K562 (cell line): ENCODE measurements around the gene ACBD6. TPM values are rescaled to one million over a fixed set of nuclear protein-coding genes. Genes with fewer than 3 reads are reported as not detected.
"Not testable (repeated sequence)": the region's sequence is repeated elsewhere in the genome, so short reads cannot be mapped to it uniquely, and the experiment has no call there.

Experiments used
- ATAC-seq: fragments of 200-7000 bp; cut with Tn5 transposase; 3 replicates; pipeline ENCODE4 v1.9.1; 2020; ENCODE audit warnings: moderate library complexity
- BruUV-seq: library from RNA; stranded (reverse); fragments of 400-500 nt; replicated peaks from 2 replicates; lab custom pipeline; 2021; lab: Mats Ljungman, UMichigan
- CTCF ChIA-PET: fragments of 300-600 bp; formaldehyde crosslinking; extraction: SDS; loops from one replicate; lab custom pipeline; 2021; ENCODE audit warnings: low intra/inter-chr PET ratio; lab: Yijun Ruan, JAX
- POLR2A ChIA-PET: fragments of 300-600, 350-650 bp; sonication (Branson Sonifier 250); formaldehyde crosslinking; extraction: SDS; loops from one replicate; lab custom pipeline; 2021; ENCODE audit warnings: antibody characterized with exemption, inconsistent platforms; lab: Yijun Ruan, JAX
- DNase-seq, 4 experiments: peaks; one replicate each; pipeline versions ENCODE4 v3.0.0 to v3.0.0-alpha.2; 2011 to 2018; ENCODE audit warnings: low spot score in 3 of 4, mixed read lengths in 3 of 4; ENCODE audit errors: extremely low read depth in 1 of 4
- FAIRE-seq: peaks from 2 replicates; lab custom pipeline; 2011; peaks lifted over from hg19 to GRCh38; lab: Jason Lieb, UNC
- H2AFZ ChIP-seq: 2 replicates; pipeline ENCODE4 v1.6.0; 2011; ENCODE audit warnings: low read depth, low read length, control low read depth, inconsistent platforms
- H3K27ac ChIP-seq: fragments of 200-600 bp; 3 replicates; pipeline ENCODE4 v1.8.0; 2011; ENCODE audit warnings: low read depth, mild to moderate bottlenecking, control low read depth, inconsistent platforms, low read length, moderate library complexity, mixed read lengths; ENCODE audit errors: extremely low read depth
- H3K27me3 ChIP-seq, 2 experiments: fragments of 300-600 bp in 1 of 2; 2 replicates in 1 of 2; 3 replicates in 1 of 2; pipeline versions ENCODE4 v1.6.0 to v1.8.0; 2011; ENCODE audit warnings: inconsistent platforms in 2 of 2, low read length in 2 of 2, mild to moderate bottlenecking in 1 of 2, mixed read lengths in 1 of 2, moderate library complexity in 1 of 2; ENCODE audit not compliant: control insufficient read depth in 2 of 2, insufficient read depth in 2 of 2
- H3K36me3 ChIP-seq: fragments of 300-600 bp; 3 replicates; pipeline ENCODE4 v1.8.0; 2011; ENCODE audit warnings: mild to moderate bottlenecking, low read length, inconsistent platforms; ENCODE audit not compliant: control insufficient read depth, insufficient read depth
- H3K4me1 ChIP-seq, 2 experiments: fragments of 200-600 bp in 1 of 2; replicated peaks in 1 of 2; 2 replicates in 1 of 2; 3 replicates in 1 of 2; pipeline versions ENCODE4 v1.5.1 to v1.8.0; 2011; ENCODE audit warnings: inconsistent platforms in 2 of 2, low read length in 2 of 2, mild to moderate bottlenecking in 1 of 2, mixed read lengths in 1 of 2, moderate library complexity in 1 of 2; ENCODE audit not compliant: control insufficient read depth in 2 of 2, insufficient read depth in 2 of 2
- H3K4me2 ChIP-seq: 2 replicates; pipeline ENCODE4 v1.6.1; 2011; ENCODE audit warnings: low read length, control low read depth, inconsistent platforms, mixed read lengths; ENCODE audit not compliant: insufficient read depth
- H3K4me3 ChIP-seq: fragments of 200-600 bp; sonication (generic), shearing (Covaris generic); 2 replicates; pipeline ENCODE4 v1.5.1; 2016; ENCODE audit warnings: control low read depth, inconsistent platforms
- H3K79me2 ChIP-seq: fragments of 200-600 bp; 3 replicates; pipeline ENCODE4 v1.8.0; 2011; ENCODE audit warnings: low read length, inconsistent platforms; ENCODE audit not compliant: control insufficient read depth, insufficient read depth
- H3K9ac ChIP-seq, 2 experiments: 2 replicates each; pipeline versions ENCODE4 v1.6.0 to v1.6.1; 2011; ENCODE audit warnings: low read depth in 2 of 2, low read length in 2 of 2, control low read depth in 1 of 2, inconsistent platforms in 1 of 2, mild to moderate bottlenecking in 1 of 2, mixed read lengths in 1 of 2; ENCODE audit not compliant: insufficient read depth in 1 of 2
- H3K9me1 ChIP-seq: one replicate; pipeline ENCODE4 v1.6.0; 2011; ENCODE audit warnings: inconsistent platforms, mild to moderate bottlenecking, low read length, moderate library complexity; ENCODE audit not compliant: control insufficient read depth, insufficient read depth
- H3K9me3 ChIP-seq: replicated peaks from 2 replicates; pipeline ENCODE4 v1.5.1; 2011; ENCODE audit warnings: low read depth, low read length, inconsistent platforms; ENCODE audit not compliant: control insufficient read depth, insufficient read depth
- H4K20me1 ChIP-seq: replicated peaks from 2 replicates; pipeline ENCODE4 v1.6.1; 2011; ENCODE audit warnings: low read length, inconsistent platforms, mixed read lengths; ENCODE audit not compliant: control insufficient read depth, insufficient read depth
- CBX3 ChIP-seq, 2 experiments: IDR thresholded peaks; 1 replicate in 1 of 2; 2 replicates in 1 of 2; pipeline ENCODE4 v1.6.1; 2012; ENCODE audit warnings: inconsistent platforms in 2 of 2, low read length in 2 of 2, borderline replicate concordance in 1 of 2, control low read depth in 1 of 2
- CREB1 ChIP-seq, 2 experiments: sonication (generic) in 1 of 2; formaldehyde crosslinking in 1 of 2; IDR thresholded peaks; 2 replicates each; pipeline versions ENCODE4 v1.6.1 to v1.8.0; 2012 to 2022; ENCODE audit warnings: inconsistent platforms in 1 of 2, mild to moderate bottlenecking in 1 of 2, missing genetic modification reagents in 1 of 2, moderate library complexity in 1 of 2
- FOXA1 ChIP-seq: fragments of 450-650 bp; IDR thresholded peaks from 2 replicates; pipeline ENCODE4 v1.6.1; 2016; ENCODE audit warnings: mild to moderate bottlenecking, borderline replicate concordance
- ILF3 ChIP-seq: fragments of 450-650 bp; IDR thresholded peaks from 2 replicates; pipeline ENCODE4 v1.6.1; 2018; ENCODE audit warnings: antibody characterized with exemption, mild to moderate bottlenecking, moderate library complexity, borderline replicate concordance
- KHSRP ChIP-seq: fragments of 450-650 bp; IDR thresholded peaks from 2 replicates; pipeline ENCODE4 v1.6.1; 2017
- POLR2H ChIP-seq: IDR thresholded peaks from 2 replicates; pipeline ENCODE4 v1.6.1; 2016; ENCODE audit warnings: missing genetic modification characterization, low read depth, mild to moderate bottlenecking, control low read depth, missing compliant biosample characterization, moderate library complexity
- TCF3 ChIP-seq: sonication (generic); formaldehyde crosslinking; IDR thresholded peaks from 2 replicates; pipeline ENCODE4 v1.4.0; 2020; ENCODE audit warnings: mild to moderate bottlenecking, missing genetic modification reagents
- ZNF146 ChIP-seq: IDR thresholded peaks from one replicate; pipeline ENCODE4 v1.6.1; 2018; ENCODE audit warnings: missing compliant biosample characterization; ENCODE audit not compliant: unreplicated experiment
- ZNF764 ChIP-seq: fragments of 250-450 bp; sonication (Bioruptor Pico); IDR thresholded peaks from 2 replicates; pipeline ENCODE4 v1.4.0; 2020; ENCODE audit warnings: low read depth, mild to moderate bottlenecking, moderate library complexity
- WGBS: fragments of 100-300 bp; shearing (Covaris generic); methylation state at CpG from one replicate; pipeline ENCODE4 v1.1.6; 2016; ENCODE audit warnings: low coverage, mixed read lengths; ENCODE audit not compliant: insufficient coverage; ENCODE audit errors: missing lambda C conversion rate; 5-methylcytosine and 5-hydroxymethylcytosine counted together
- in situ Hi-C: fragments of 300-500 bp; cut with MboI; formaldehyde crosslinking; loops from 4 replicates; pipeline ENCODE4 v1.15.0; 2018; ENCODE audit warnings: inconsistent platforms, mixed read lengths
- intact Hi-C: fragments of 100-400 bp; cut with micrococcal nuclease; formaldehyde crosslinking; loops from 2 replicates; pipeline ENCODE4 v1.14.2; 2022
- polyA plus RNA-seq, 8 experiments: library from polyadenylated mRNA; depleted of rRNA in 4 of 8; stranded (reverse) in 5 of 8; unstranded in 3 of 8; fragments of >200 nt; fragmentation: Nextera tagmentation in 2 of 8; fragmentation: Illumina TruSeq in 1 of 8; extraction: Ambion mirVana in 2 of 8; extraction: Trizol in 1 of 8; gene quantifications; 2 replicates each; pipeline versions ENCODE4 v1.2.1 to v1.2.3, GENCODE V29; 2011 to 2014; ENCODE audit warnings: inconsistent platforms in 1 of 8, missing spikeins in 1 of 8
- total RNA-seq, 7 experiments: library from RNA; depleted of rRNA in 6 of 7; stranded (reverse); fragments of >200 nt in 6 of 7; fragmentation: Illumina TruSeq in 2 of 7; extraction: Trizol in 2 of 7; gene quantifications; 2 replicates each; pipeline versions ENCODE4 v1.2.1 to v1.2.3, GENCODE V29; 2011 to 2021; ENCODE audit warnings: low replicate concordance in 1 of 7
- TF ChIP-seq, protein P1 (sequence below): sonication (generic); formaldehyde crosslinking; IDR thresholded peaks from 2 replicates; pipeline ENCODE4 v1.8.1; 2023; ENCODE audit warnings: mild to moderate bottlenecking, missing genetic modification reagents
- TF ChIP-seq, protein P2 (sequence below), 3 experiments: IDR thresholded peaks in 2 of 3; conservative IDR thresholded peaks in 1 of 3; 2 replicates each; pipeline ENCODE4 v1.5.1; 2011 to 2012; ENCODE audit warnings: low read length in 3 of 3, mild to moderate bottlenecking in 3 of 3, control low read depth in 2 of 3, improper control_type of control experiment in 1 of 3, inconsistent platforms in 1 of 3, low read depth in 1 of 3, mixed read lengths in 1 of 3, moderate library complexity in 1 of 3; ENCODE audit not compliant: insufficient read depth in 2 of 3

Gene ACBD6
- total and polyA plus RNA-seq, 9 of the 15 experiments (the other 6 are each of a cell fraction or from before 2014, with no cell fraction given): 16.9 to 107 (median 77.7) TPM

DNA sequence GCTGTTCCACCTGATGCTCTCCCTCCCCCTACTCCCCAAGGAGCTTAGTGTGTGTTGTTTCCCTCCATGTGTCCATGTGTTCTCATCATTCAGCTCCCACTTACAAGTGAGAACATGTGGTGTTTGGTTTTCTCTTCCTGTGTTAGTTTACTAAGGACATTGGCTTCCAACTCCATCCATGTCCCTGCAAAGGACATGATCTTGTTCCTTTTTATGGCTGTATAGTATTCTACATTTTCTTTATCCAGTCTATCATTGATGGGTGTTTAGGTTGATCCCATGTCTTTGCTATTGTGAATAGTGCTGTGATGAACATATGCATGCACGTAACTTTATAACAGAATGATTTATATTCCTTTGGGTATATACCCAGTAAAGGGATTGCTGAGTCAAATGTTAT is 81.2 kb downstream of the ACBD6 start:
- H3K27me3 ChIP-seq, ATAC-seq, CTCF ChIA-PET, H2AFZ ChIP-seq, H3K9me3 ChIP-seq, H3K4me2 ChIP-seq, H3K9ac ChIP-seq, BruUV-seq, POLR2A ChIA-PET, DNase-seq, H3K9me1 ChIP-seq, H4K20me1 ChIP-seq, H3K27ac ChIP-seq, FAIRE-seq, H3K79me2 ChIP-seq, intact Hi-C loops, H3K36me3 ChIP-seq, in situ Hi-C loops, H3K4me3 ChIP-seq, H3K4me1 ChIP-seq: not testable (repeated sequence)
- WGBS: 95% methylated on average over 1 of the region's 1 CpG
- TF ChIP-seq ZNF146 (CRISPR knock-in tag): peak; percentile 63

DNA sequence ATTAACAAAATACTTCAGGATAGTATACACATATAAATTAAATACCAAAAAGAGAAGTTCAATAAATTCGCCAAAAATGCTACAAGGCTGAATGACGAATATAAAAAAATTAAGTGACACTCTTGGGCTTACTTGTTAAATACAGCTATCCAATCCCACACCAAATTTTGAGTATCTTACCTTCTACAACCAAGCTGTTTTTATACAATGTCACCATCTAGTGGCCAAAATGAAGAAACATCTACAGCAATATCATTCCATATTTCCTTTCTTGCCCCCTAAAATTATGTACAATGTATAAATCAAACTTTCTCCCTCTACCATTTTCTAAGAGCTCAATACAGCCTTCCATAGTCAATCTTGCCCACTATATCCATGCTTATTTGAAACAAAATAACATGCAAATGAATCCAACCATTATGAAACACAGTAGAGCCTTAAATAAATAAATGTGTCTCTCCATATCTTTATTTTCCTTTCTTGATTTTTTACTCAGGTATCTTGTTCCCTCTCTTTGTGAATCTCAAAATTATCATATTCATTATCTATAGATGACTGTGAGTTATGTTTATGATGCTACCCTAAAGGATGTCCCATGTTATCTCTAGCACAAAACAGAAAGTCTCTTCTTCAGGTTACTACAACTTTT is 86.3 kb downstream of the ACBD6 start:
- no peaks in the 10 kb centered on the region for H4K20me1 ChIP-seq
- in situ Hi-C loops: loop anchor here (5.0 to 10.0 kb wide), 2 partner anchors 164 to 711 kb away; no protein-coding TSS in a partner anchor
- no peaks in the 10 kb centered on the region for H3K9me1 ChIP-seq
- ATAC-seq: peak; percentile 94
- H3K79me2 ChIP-seq: peaks cover 10% of the 10 kb centered on the region
- DNase-seq: peak; percentile 47 to 58 (median 48)
- no peaks in the 10 kb centered on the region; the same call in 1 of the 2 replicates for H3K9me3 ChIP-seq
- H3K27me3 ChIP-seq: no peaks in the 10 kb centered on the region
- no peak overlapping the region for H3K9ac ChIP-seq
- H3K4me1 ChIP-seq: no peaks in the 10 kb centered on the region
- H3K4me3 ChIP-seq: no peak overlapping the region
- no TSS peak for BruUV-seq
- 7% methylated on average over 2 of the region's 2 CpGs for WGBS
- peaks cover 10% of the 10 kb centered on the region for H3K36me3 ChIP-seq
- ChIA-PET POLR2A (no interaction called here), CTCF (interaction anchor here (0.6 to 4.4 kb wide), 3 partner anchors 11 to 228 kb away, joined by 3 to 41 read pairs (median 18); no protein-coding TSS in a partner anchor)
- H2AFZ ChIP-seq: no peak overlapping the region
- H3K4me2 ChIP-seq: no peak overlapping the region
- peak; percentile 67 for FAIRE-seq
- intact Hi-C loops: loop anchor here (1.0 to 5.0 kb wide), 3 partner anchors 49 to 228 kb away; no protein-coding TSS in a partner anchor
- no peak overlapping the region for H3K27ac ChIP-seq
- peak in 1 of 2 experiments; percentile 49; a peak in 1 of 3 replicates for TF ChIP-seq CBX3 (IDR thresholded peaks at IDR 0.05; ENCODE audit: borderline replicate concordance in 1 of 2, low read length in 2 of 2)
- no peak for TF ChIP-seq KHSRP
- TF ChIP-seq ILF3: peak; percentile 14; the same call in 1 of the 2 replicates
- TF ChIP-seq, protein P1, sequence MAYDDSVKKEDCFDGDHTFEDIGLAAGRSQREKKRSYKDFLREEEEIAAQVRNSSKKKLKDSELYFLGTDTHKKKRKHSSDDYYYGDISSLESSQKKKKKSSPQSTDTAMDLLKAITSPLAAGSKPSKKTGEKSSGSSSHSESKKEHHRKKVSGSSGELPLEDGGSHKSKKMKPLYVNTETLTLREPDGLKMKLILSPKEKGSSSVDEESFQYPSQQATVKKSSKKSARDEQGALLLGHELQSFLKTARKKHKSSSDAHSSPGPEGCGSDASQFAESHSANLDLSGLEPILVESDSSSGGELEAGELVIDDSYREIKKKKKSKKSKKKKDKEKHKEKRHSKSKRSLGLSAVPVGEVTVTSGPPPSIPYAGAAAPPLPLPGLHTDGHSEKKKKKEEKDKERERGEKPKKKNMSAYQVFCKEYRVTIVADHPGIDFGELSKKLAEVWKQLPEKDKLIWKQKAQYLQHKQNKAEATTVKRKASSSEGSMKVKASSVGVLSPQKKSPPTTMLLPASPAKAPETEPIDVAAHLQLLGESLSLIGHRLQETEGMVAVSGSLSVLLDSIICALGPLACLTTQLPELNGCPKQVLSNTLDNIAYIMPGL (CRISPR knock-in tag): no peak
- TF ChIP-seq, protein P2, sequence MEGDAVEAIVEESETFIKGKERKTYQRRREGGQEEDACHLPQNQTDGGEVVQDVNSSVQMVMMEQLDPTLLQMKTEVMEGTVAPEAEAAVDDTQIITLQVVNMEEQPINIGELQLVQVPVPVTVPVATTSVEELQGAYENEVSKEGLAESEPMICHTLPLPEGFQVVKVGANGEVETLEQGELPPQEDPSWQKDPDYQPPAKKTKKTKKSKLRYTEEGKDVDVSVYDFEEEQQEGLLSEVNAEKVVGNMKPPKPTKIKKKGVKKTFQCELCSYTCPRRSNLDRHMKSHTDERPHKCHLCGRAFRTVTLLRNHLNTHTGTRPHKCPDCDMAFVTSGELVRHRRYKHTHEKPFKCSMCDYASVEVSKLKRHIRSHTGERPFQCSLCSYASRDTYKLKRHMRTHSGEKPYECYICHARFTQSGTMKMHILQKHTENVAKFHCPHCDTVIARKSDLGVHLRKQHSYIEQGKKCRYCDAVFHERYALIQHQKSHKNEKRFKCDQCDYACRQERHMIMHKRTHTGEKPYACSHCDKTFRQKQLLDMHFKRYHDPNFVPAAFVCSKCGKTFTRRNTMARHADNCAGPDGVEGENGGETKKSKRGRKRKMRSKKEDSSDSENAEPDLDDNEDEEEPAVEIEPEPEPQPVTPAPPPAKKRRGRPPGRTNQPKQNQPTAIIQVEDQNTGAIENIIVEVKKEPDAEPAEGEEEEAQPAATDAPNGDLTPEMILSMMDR (IDR thresholded peaks at IDR 0.05 in 2 of 3, conservative IDR thresholded peaks at IDR 0.05 in 1 of 3; ENCODE audit: insufficient read depth in 2 of 3, low read depth in 1 of 3, low read length in 3 of 3): peak; percentile 48 to 88 (median 58); a peak in 5 of 6 replicates
- no peak for TF ChIP-seq FOXA1
- no peak for TF ChIP-seq CREB1 (IDR thresholded peaks at IDR 0.05)
- no peak for TF ChIP-seq CREB1 (CRISPR knock-in tag; IDR thresholded peaks at IDR 0.05)
- TF ChIP-seq POLR2H (tag): no peak
- TF ChIP-seq ZNF764 (CRISPR knock-in tag): no peak
- TF ChIP-seq TCF3 (CRISPR knock-in tag): no peak
